Measurements from ENCODE around the gene ADARB2.

ADARB2 gene

GRCh38 chr10:1525354-1526162 lies 211.8 kb downstream of the ADARB2 start:
- no peak for DNase-seq (ENCODE audit: extremely low read depth, low read depth)
- no peak for TF ChIP-seq CTCF (IDR thresholded peaks at IDR 0.05; ENCODE audit: low read depth, low read length)

- no peak for TF ChIP-seq CTCF (IDR thresholded peaks at IDR 0.05; ENCODE audit: low read depth, low read length)
Observed at GRCh38 chr10:1524540-1524939, 212.8 kb downstream of the ADARB2 start.

GRCh38 chr10:1523221-1523620 lies 214.1 kb downstream of the ADARB2 start:
- no peak for DNase-seq (ENCODE audit: extremely low read depth, low read depth)
- no peak for TF ChIP-seq CTCF (IDR thresholded peaks at IDR 0.05; ENCODE audit: low read depth, low read length)

More at GRCh38 chr10:1524540-1524939, 212.8 kb downstream of the ADARB2 start:
- DNase-seq (ENCODE audit: extremely low read depth, low read depth), result no peak

GRCh38 chr10:1522237-1522636 lies 215.1 kb downstream of the ADARB2 start:
- DNase-seq (ENCODE audit: extremely low read depth, low read depth), result no peak

GRCh38 chr10:1521741-1522140 lies 215.6 kb downstream of the ADARB2 start:
- DNase-seq (ENCODE audit: extremely low read depth, low read depth), result no peak

More at GRCh38 chr10:1522237-1522636, 215.1 kb downstream of the ADARB2 start:
- TF ChIP-seq CTCF (IDR thresholded peaks at IDR 0.05; ENCODE audit: low read depth, low read length), result no peak

GRCh38 chr10:1520909-1521565 lies 216.3 kb downstream of the ADARB2 start:
- no peak for TF ChIP-seq CTCF (IDR thresholded peaks at IDR 0.05; ENCODE audit: low read depth, low read length)
- DNase-seq (ENCODE audit: extremely low read depth, low read depth), result no peak

More at GRCh38 chr10:1521741-1522140, 215.6 kb downstream of the ADARB2 start:
- no peak for TF ChIP-seq CTCF (IDR thresholded peaks at IDR 0.05; ENCODE audit: low read depth, low read length)

GRCh38 chr10:1519391-1519790 lies 217.9 kb downstream of the ADARB2 start:
- no peak for TF ChIP-seq CTCF (IDR thresholded peaks at IDR 0.05; ENCODE audit: low read depth, low read length)
- no peak for DNase-seq (ENCODE audit: extremely low read depth, low read depth)
